Testis (tissue), 2 donors: ENCODE results near the gene PLEK2.

ENCODE experiments used
- POLR2A ChIP-seq: fragments of 450-650 bp; IDR thresholded peaks from one replicate; pipeline ENCODE4 v1.6.1; 2017; ENCODE audit warnings: antibody characterized with exemption, mild to moderate bottlenecking, moderate library complexity
- TF ChIP-seq, protein P1 (sequence below), 3 experiments: fragments of 450-650 bp in 2 of 3; fragments of 200-600 bp in 1 of 3; sonication (generic) in 1 of 3; IDR thresholded peaks; one replicate each; pipeline ENCODE4 v1.5.1; 2016 to 2019; ENCODE audit warnings: antibody characterized with exemption in 3 of 3, mild to moderate bottlenecking in 2 of 3, moderate library complexity in 1 of 3

DNA sequence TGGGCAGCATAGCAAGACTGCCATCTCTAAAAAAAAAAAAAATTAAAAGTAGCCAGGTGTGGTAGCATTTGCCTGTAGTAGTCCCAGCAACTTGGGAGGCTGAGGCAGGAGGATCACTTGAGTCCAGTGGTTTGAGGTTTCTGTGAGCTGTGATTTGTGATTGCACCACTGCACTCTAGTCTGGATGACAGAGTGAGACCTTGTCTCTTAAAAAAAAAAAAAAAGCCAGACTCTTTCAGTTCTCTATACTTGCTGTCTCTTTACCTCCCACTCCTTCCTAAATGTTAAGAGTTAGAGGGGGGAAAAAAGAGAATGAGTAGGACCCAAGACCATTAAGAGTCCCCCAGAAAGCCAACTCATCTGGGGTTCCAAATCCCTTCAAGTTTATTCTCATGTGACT, 34.0 kb downstream of the PLEK2 start:
- TF ChIP-seq, protein P1, sequence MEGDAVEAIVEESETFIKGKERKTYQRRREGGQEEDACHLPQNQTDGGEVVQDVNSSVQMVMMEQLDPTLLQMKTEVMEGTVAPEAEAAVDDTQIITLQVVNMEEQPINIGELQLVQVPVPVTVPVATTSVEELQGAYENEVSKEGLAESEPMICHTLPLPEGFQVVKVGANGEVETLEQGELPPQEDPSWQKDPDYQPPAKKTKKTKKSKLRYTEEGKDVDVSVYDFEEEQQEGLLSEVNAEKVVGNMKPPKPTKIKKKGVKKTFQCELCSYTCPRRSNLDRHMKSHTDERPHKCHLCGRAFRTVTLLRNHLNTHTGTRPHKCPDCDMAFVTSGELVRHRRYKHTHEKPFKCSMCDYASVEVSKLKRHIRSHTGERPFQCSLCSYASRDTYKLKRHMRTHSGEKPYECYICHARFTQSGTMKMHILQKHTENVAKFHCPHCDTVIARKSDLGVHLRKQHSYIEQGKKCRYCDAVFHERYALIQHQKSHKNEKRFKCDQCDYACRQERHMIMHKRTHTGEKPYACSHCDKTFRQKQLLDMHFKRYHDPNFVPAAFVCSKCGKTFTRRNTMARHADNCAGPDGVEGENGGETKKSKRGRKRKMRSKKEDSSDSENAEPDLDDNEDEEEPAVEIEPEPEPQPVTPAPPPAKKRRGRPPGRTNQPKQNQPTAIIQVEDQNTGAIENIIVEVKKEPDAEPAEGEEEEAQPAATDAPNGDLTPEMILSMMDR (IDR thresholded peaks at IDR 0.05), result no peak
- TF ChIP-seq POLR2A, result no peak
